Aorta (tissue), 5 donors: ENCODE results near the gene GPER1. TPM values are rescaled to one million over a fixed set of nuclear protein-coding genes. Genes with fewer than 3 reads are reported as not detected.
A peak's percentile ranks its signal among the peaks of the same experiment; 100 is the strongest.
"Not testable (repeated sequence)": the region's sequence is repeated elsewhere in the genome, so short reads cannot be mapped to it uniquely, and the experiment has no call there.

Experiments used
- ATAC-seq: fragments of 200-7000 bp; cut with Tn5 transposase; one replicate; pipeline ENCODE4 v1.9.1; 2022; ENCODE audit warnings: moderate library complexity; ENCODE audit not compliant: low FRiP score
- DNase-seq, 2 donors: peaks; one replicate each; pipeline ENCODE4 v3.0.0-alpha.2; 2020
- H3K27ac ChIP-seq, 2 donors: one replicate each; pipeline ENCODE4 v1.5.1; 2013; ENCODE audit warnings: low read length in 2 of 2, mild to moderate bottlenecking in 2 of 2, moderate library complexity in 2 of 2, control low read depth in 1 of 2, inconsistent platforms in 1 of 2, low read depth in 1 of 2
- H3K27me3 ChIP-seq, 2 donors: one replicate each; pipeline ENCODE4 v1.6.1; 2013; ENCODE audit warnings: control low read depth in 1 of 2, low read length in 1 of 2, mild to moderate bottlenecking in 1 of 2, moderate library complexity in 1 of 2; ENCODE audit not compliant: insufficient read depth in 2 of 2, control insufficient read depth in 1 of 2
- H3K36me3 ChIP-seq, 2 donors: one replicate each; pipeline ENCODE4 v1.6.1; 2013; ENCODE audit warnings: control low read depth in 1 of 2, low read length in 1 of 2, mild to moderate bottlenecking in 1 of 2; ENCODE audit not compliant: insufficient read depth in 2 of 2, control insufficient read depth in 1 of 2
- H3K4me1 ChIP-seq, 2 donors: one replicate each; pipeline ENCODE4 v1.6.1; 2013; ENCODE audit warnings: low read length in 2 of 2, control low read depth in 1 of 2, mild to moderate bottlenecking in 1 of 2, moderate library complexity in 1 of 2; ENCODE audit not compliant: insufficient read depth in 2 of 2, control insufficient read depth in 1 of 2
- H3K4me3 ChIP-seq, 2 donors: one replicate each; pipeline ENCODE4 v1.5.1; 2013; ENCODE audit warnings: low read length in 2 of 2, control low read depth in 1 of 2, mild to moderate bottlenecking in 1 of 2
- H3K9me3 ChIP-seq: one replicate; pipeline ENCODE4 v1.6.1; 2013; ENCODE audit warnings: mild to moderate bottlenecking, low read length; ENCODE audit not compliant: control insufficient read depth
- WGBS, 2 donors: extraction: QIAGEN DNeasy Blood & Tissue Kit; methylation state at CpG; one replicate each; pipeline ENCODE4 v1.1.7; 2013; 5-methylcytosine and 5-hydroxymethylcytosine counted together
- intact Hi-C, 2 donors: fragments of 100-400 bp; cut with DNase I; formaldehyde crosslinking; loops; one replicate each; pipeline versions ENCODE4 v1.14.2 to v1.15.0; 2022
- polyA plus RNA-seq, 2 donors: library from polyadenylated mRNA; stranded (reverse); fragments of 200-250 nt; gene quantifications; one replicate each; pipeline ENCODE4 v1.2.3, GENCODE V29; 2013
- total RNA-seq, 2 donors: library from RNA; stranded (reverse); fragmentation: NEBNext Ultra II Directional; extraction: Animal tissue kit (Norgen Biotek cat#: 25700); gene quantifications; one replicate each; pipeline ENCODE4 v1.2.1, GENCODE V29; 2021
- donor health status: healthy with polysubstance abuse.
- donor health status: Bipolar disorder and iron deficiency.
- donor health status: DM: no; HTN: no; CAD: no.
- donor health status: DM: no; HTN: no; CAD: no.
- donor health status: DM: yes; HTN: yes; CAD: no.

Gene GPER1
- total and polyA plus RNA-seq, 4 donors = 2.8 to 11.2 (median 4.8) TPM

DNA sequence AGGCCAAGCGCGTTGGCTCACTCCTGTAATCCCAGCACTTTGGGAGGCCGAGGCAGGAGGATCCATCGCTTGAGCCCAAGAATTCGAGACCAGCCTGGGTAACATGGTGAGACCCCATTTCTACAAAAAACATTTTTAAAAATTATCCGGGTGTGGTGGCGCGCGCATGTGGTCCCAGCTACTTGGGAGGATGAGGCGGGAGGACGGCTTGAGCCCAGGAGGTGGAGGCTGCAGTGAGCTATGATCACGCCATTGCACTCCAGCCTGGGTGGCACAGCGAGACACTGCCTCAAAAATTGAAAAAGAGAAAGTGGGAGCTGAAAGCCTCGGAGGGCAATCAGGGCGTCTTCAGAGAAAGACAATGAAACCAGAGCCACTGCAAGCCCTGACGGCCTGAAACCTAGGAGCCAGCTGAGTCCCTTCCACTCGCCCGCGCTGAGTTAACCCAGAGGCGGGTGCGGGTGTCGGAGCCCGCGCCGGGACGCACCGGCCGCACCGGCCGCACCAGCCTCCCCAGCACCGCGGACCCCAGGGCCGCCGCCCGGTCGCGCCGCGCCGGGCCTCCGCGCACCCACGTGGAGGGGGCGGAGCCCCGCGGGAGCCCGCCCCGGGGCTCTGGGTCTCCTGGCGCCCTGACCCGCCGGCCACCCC, 49.7 kb downstream of the GPER1 start:
- Histone ChIP-seq H3K9me3 (no peaks in the 10 kb centered on the region), H3K4me3 (peak overlapping the region; percentile 68 to 76), H3K4me1 (no peaks in the 10 kb centered on the region), H3K27ac (no peak overlapping the region), H3K27me3 (no peaks in the 10 kb centered on the region), H3K36me3 (no peaks in the 10 kb centered on the region)
- peak; percentile 90 for ATAC-seq
- intact Hi-C loops = loop anchor here (1.0 to 5.0 kb wide), 2 partner anchors 23 to 50 kb away; partner anchors contain the start of genes GPER1 (in 2 of the 2) and ZFAND2A (in 1 of the 2)
- WGBS, 2 donors = 9 to 12% methylated on average over 31 to 51 of the region's 51 CpGs
- DNase-seq = no peak

DNA sequence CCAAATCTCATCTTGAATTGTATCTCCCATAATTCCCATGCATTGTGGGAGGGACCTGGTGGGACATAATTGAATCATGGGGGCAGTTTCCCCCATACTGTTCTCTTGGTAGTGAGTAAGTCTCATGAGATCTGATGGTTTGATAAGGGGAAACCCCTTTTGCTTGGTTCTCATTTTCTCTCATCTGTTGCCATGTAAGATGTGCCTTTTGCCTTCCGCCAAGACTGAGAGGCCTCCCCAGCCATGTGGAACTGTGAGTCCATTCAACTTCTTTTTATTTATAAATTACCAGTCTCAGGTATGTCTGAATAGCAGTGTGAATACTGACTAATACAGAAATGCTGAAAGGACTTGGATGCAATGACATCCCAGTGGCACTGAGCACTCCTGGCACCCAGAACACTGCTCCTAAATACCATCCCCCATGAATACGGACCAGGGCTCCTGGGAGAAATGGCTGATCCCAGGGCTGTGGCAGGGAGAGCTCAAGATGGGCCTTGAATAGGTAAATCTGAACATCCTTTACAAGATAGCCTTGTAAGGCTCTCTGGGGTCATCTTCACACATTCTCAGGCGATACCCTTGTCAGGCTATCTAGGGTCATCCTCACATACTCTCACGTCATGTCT, 52.7 kb downstream of the GPER1 start:
- 88 to 90% methylated on average over 4 of the region's 4 CpGs for WGBS, 2 donors
- ATAC-seq = no peak
- intact Hi-C loops = loop anchor here (5.0 kb wide), 3 partner anchors 143 to 163 kb away; partner anchors contain the start of gene COX19 (in 1 of the 2)
- Histone ChIP-seq H3K4me3 (no peak overlapping the region), H3K27me3 (no peaks in the 10 kb centered on the region), H3K27ac (no peak overlapping the region), H3K36me3 (no peaks in the 10 kb centered on the region), H3K4me1 (no peaks in the 10 kb centered on the region), H3K9me3 (no peaks in the 10 kb centered on the region)
- DNase-seq = peak; percentile 7 to 27

DNA sequence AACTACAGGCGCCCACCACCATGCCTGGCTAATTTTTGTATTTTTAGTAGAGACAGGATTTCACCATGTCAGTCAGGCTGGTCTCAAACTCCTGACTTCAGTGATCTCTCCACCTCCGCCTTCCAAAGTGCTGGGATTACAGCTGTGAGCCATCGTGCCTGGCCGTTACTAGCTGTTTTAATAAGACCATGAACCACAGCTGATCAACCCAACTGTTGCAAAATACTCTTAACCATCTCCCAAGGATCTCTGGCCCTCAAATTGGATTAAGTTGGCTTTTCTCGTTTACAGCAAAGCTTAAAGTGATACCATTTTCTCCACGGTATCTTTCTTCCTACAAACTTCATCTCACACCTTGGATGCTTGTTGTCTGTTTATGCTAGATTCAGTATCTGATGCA, 53.7 kb downstream of the GPER1 start:
- DNase-seq (peak; percentile 11 to 13), ATAC-seq (no peak)
- Histone ChIP-seq H3K27me3 (no peaks in the 10 kb centered on the region), H3K27ac (no peak overlapping the region), H3K36me3 (no peaks in the 10 kb centered on the region), H3K4me1 (no peaks in the 10 kb centered on the region), H3K4me3 (no peak overlapping the region), H3K9me3 (no peaks in the 10 kb centered on the region)
- 85 to 89% methylated on average over 6 of the region's 6 CpGs for WGBS, 2 donors
- intact Hi-C loops = loop anchor here (5.0 kb wide), 3 partner anchors 144 to 164 kb away; partner anchors contain the start of gene COX19 (in 1 of the 2)

DNA sequence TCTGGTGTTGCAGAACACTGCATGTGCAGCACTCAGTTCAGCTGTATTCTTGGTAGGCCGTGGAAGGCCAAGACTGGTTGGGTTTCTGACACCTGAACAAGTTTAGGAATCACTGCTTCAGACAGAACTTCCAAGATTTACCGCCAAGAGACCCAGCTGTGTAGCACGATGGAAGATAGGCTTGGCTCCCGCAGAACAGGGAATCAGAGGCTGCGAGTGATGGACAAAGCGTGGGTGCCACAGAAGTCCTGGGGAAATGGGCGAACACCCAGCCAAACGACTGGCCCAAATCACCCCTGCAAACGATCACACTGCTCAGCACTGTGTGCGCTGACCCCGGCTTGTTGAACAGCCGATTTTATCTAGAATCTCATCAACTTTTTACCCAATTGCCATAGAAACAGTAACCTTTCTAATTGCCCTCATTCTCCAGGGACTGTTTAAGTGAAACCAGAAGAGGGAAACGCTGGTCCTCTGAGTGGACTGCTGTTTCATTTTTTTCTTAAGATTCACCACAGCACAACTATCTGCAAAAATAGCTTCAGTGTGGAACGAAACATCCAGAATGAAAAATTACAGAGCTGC, 54.2 kb downstream of the GPER1 start:
- H3K4me3 ChIP-seq = no peak overlapping the region
- intact Hi-C loops = loop anchor here (5.0 kb wide), 3 partner anchors 145 to 165 kb away; partner anchors contain the start of gene COX19 (in 1 of the 2)
- H3K27ac ChIP-seq = no peak overlapping the region
- ATAC-seq = no peak
- H3K27me3 ChIP-seq = no peaks in the 10 kb centered on the region
- no peaks in the 10 kb centered on the region for H3K36me3 ChIP-seq
- peak; percentile 6 to 18 for DNase-seq
- 72 to 73% methylated on average over 14 of the region's 14 CpGs for WGBS, 2 donors
- H3K4me1 ChIP-seq = no peaks in the 10 kb centered on the region
- H3K9me3 ChIP-seq = no peaks in the 10 kb centered on the region

DNA sequence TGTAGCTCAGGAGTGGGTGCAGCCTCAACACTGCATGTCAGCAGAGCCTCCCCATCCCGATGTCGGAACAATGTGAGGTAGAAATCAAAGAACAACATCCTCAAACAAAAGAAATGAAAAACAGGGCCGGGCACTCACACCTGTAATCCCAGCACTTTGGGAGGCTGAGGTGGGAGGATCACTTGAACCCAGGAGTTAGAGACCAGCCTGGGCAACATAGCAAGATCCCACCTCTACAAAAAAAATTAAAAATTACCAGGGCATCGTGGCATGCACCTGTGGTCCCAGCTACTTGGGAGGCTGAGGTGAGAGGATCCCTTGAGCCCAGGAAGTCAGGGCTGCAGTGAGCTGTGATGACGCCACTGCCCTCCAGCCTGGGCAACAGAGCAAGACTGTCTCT, 55.1 kb downstream of the GPER1 start:
- not testable (repeated sequence) for H3K9me3 ChIP-seq, H3K4me1 ChIP-seq, ATAC-seq, H3K27me3 ChIP-seq, H3K4me3 ChIP-seq, H3K27ac ChIP-seq, H3K36me3 ChIP-seq
- 93 to 95% methylated on average over 5 of the region's 5 CpGs for WGBS, 2 donors
- intact Hi-C loops = loop anchor here (5.0 kb wide), 3 partner anchors 146 to 166 kb away; partner anchors contain the start of gene COX19 (in 1 of the 2)
- DNase-seq = peak in 1 of 2 donors; percentile 9

Other genes starting within 250 kb of the GPER1 start
- 10 to 100 TPM; 19.9 to 22.7 TPM for gene GET4, start 211.6 kb upstream of the GPER1 start, total RNA-seq
- 10 to 100 TPM; 16.5 to 58.3 TPM for gene GET4, start 211.6 kb upstream of the GPER1 start, polyA plus RNA-seq
- gene ADAP1, start 133.4 kb upstream of the GPER1 start, total RNA-seq = 10 to 100 TPM; 10.8 to 11.9 TPM
- gene ADAP1, start 133.4 kb upstream of the GPER1 start, polyA plus RNA-seq = 10 to 100 TPM in 1 of 2 donors, 1 to 10 TPM in 1; 4.3 to 16.9 TPM
- gene COX19, start 112.6 kb upstream of the GPER1 start, total RNA-seq = 10 to 100 TPM; 10.8 to 17.0 TPM
- 1 to 10 TPM; 3.1 to 6.7 TPM for gene COX19, start 112.6 kb upstream of the GPER1 start, polyA plus RNA-seq
- not detected for gene CYP2W1, start 104.9 kb upstream of the GPER1 start, total RNA-seq
- not detected for gene CYP2W1, start 104.9 kb upstream of the GPER1 start, polyA plus RNA-seq
- 10 to 100 TPM; 17.4 to 44.2 TPM for gene GPR146, start 43.6 kb upstream of the GPER1 start, total RNA-seq
- gene GPR146, start 43.6 kb upstream of the GPER1 start, polyA plus RNA-seq = 1 to 10 TPM; 2.2 to 3.5 TPM
- 10 to 100 TPM; 18.8 to 24.8 TPM for gene ZFAND2A, start 72.1 kb downstream of the GPER1 start, total RNA-seq
- gene ZFAND2A, start 72.1 kb downstream of the GPER1 start, polyA plus RNA-seq = 10 to 100 TPM; 54.7 to 64.6 TPM
- gene UNCX, start 144.8 kb downstream of the GPER1 start, total RNA-seq = not detected
- not detected for gene UNCX, start 144.8 kb downstream of the GPER1 start, polyA plus RNA-seq